Right cardiac atrium (tissue), 5 donors: ENCODE results near the gene GTF3C4. TPM values are rescaled to one million over a fixed set of nuclear protein-coding genes. Genes with fewer than 3 reads are reported as not detected.
"Not testable (repeated sequence)": the region's sequence is repeated elsewhere in the genome, so short reads cannot be mapped to it uniquely, and the experiment has no call there.

ENCODE experiments used
- ATAC-seq, 2 donors: fragments of 200-7000 bp; cut with Tn5 transposase; one replicate each; pipeline versions ENCODE4 v1.8.0 to v1.9.1; 2020; ENCODE audit warnings: moderate library complexity in 2 of 2, mild to moderate bottlenecking in 1 of 2
- DNase-seq, 3 donors: peaks; one replicate each; pipeline ENCODE4 v3.0.0-alpha.2; 2020
- H3K27ac ChIP-seq: one replicate; pipeline ENCODE4 v1.5.1; 2013; ENCODE audit warnings: mild to moderate bottlenecking, low read length, control low read depth, moderate library complexity
- H3K27me3 ChIP-seq: one replicate; pipeline ENCODE4 v1.6.1; 2013; ENCODE audit not compliant: control insufficient read depth, insufficient read depth
- H3K4me1 ChIP-seq: one replicate; pipeline ENCODE4 v1.6.1; 2013; ENCODE audit warnings: low read length; ENCODE audit not compliant: control insufficient read depth, insufficient read depth
- H3K4me3 ChIP-seq: one replicate; pipeline ENCODE4 v1.5.1; 2013; ENCODE audit warnings: low read length, control low read depth
- H3K9me3 ChIP-seq: one replicate; pipeline ENCODE4 v1.6.1; 2013; ENCODE audit warnings: low read length; ENCODE audit not compliant: control insufficient read depth
- WGBS: extraction: QIAGEN DNeasy Blood & Tissue Kit; methylation state at CpG from one replicate; pipeline ENCODE4 v1.1.7; 2013; 5-methylcytosine and 5-hydroxymethylcytosine counted together
- intact Hi-C, 4 donors: fragments of 100-400 bp; cut with DNase I; formaldehyde crosslinking; loops; one replicate each; pipeline versions ENCODE4 v1.11.0 to v1.14.0; 2022 to 2023
- polyA plus RNA-seq: library from polyadenylated mRNA; stranded (reverse); fragments of 200-250 nt; gene quantifications from one replicate; pipeline ENCODE4 v1.2.3, GENCODE V29; 2013
- total RNA-seq, 4 donors: library from RNA; stranded (reverse); fragmentation: NEBNext Ultra II Directional; extraction: Animal tissue kit (Norgen Biotek cat#: 25700); gene quantifications; one replicate each; pipeline ENCODE4 v1.2.1, GENCODE V29; 2021
- donor health status: healthy with polysubstance abuse.
- donor health status: DM: no; HTN: yes; CAD: no.
- donor health status: DM: no; HTN: no; CAD: no.
- donor health status: DM: no; HTN: yes; CAD: no; lungs with severe emphysema.
- donor health status: DM: yes; HTN: yes; CAD: no.

GTF3C4 gene
- total and polyA plus RNA-seq, 5 donors, result 2.6 to 9.7 (median 9.4) TPM

- ATAC-seq, result no peak
- intact Hi-C loops, result no loop called here
- WGBS, result 69% methylated on average over 13 of the region's 13 CpGs
- no peaks in the 10 kb centered on the region for H3K4me1 ChIP-seq
- no peaks in the 10 kb centered on the region for H3K27me3 ChIP-seq
- H3K27ac ChIP-seq, result no peak overlapping the region
- H3K9me3 ChIP-seq, result no peaks in the 10 kb centered on the region
- DNase-seq, result no peak
- H3K4me3 ChIP-seq, result no peak overlapping the region
These were observed 47.2 kb downstream of the GTF3C4 start for GRCh38 chr9:132717326-132717945.

- H3K9me3 ChIP-seq, DNase-seq, H3K27ac ChIP-seq, ATAC-seq, H3K4me3 ChIP-seq, H3K4me1 ChIP-seq, H3K27me3 ChIP-seq, intact Hi-C loops: not testable (repeated sequence)
- 74% methylated on average over 8 of the region's 8 CpGs for WGBS
These were observed 48.2 kb downstream of the GTF3C4 start for GRCh38 chr9:132718381-132718928.

DNA sequence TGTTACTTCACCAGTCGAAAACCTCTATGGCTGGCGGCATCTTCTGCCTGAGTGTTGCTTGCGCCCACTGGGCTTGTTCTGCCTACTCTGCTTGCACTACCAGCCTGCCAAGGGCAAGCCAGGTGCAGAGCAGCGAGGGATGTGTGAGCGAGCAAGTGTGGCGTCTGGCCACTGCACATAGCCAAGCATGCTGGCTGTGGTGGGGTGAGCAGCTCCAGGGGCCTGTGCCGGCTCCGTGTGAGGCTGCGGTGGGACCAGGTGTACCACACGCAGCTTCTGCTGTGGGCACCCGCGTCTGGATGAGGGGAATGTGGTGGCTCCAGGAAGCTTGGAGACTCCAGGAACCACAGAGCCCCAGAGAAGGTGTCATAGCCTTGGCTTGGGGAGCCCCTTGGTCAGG lies 51.4 kb downstream of the GTF3C4 start:
- no peaks in the 10 kb centered on the region for H3K27me3 ChIP-seq
- 92% methylated on average over 12 of the region's 12 CpGs for WGBS
- no peaks in the 10 kb centered on the region for H3K9me3 ChIP-seq
- H3K27ac ChIP-seq, result no peak overlapping the region
- intact Hi-C loops, result no loop called here
- ATAC-seq (no peak), DNase-seq (no peak)
- no peaks in the 10 kb centered on the region for H3K4me1 ChIP-seq
- no peak overlapping the region for H3K4me3 ChIP-seq

DNA sequence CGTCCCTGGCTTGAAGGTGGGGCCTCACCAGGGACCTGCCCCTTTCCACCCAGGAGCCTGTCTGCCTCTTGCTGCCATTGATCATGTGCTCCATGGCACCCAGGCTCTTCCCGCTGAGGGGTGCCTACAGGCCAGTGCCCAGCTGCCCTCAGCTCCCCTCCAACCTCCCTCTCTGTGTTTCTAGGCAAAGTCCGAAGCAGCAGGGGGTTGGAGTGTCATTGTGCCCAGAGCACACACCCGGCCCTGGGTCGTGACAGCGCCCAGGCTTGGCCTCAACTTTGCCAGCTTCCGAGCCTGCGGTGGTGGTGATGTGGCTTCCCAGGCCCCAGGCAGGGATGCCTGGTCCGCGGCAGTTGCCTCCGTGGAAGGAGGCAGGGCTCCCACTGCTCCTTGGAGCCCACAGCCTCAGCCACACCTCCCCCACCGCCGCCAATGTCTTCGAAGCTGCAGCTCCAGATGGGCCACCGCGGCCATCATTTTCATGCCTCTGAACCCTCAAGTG lies 52.4 kb downstream of the GTF3C4 start:
- WGBS, result 85% methylated on average over 16 of the region's 16 CpGs
- Histone ChIP-seq H3K27ac (no peak overlapping the region), H3K27me3 (no peaks in the 10 kb centered on the region), H3K9me3 (no peaks in the 10 kb centered on the region), H3K4me1 (no peaks in the 10 kb centered on the region), H3K4me3 (no peak overlapping the region)
- intact Hi-C loops, result no loop called here
- no peak for ATAC-seq
- DNase-seq, result no peak

GRCh38 chr9:132723809-132724208 lies 53.5 kb downstream of the GTF3C4 start:
- DNase-seq, result no peak
- Histone ChIP-seq H3K4me1 (no peaks in the 10 kb centered on the region), H3K9me3 (no peaks in the 10 kb centered on the region), H3K4me3 (no peak overlapping the region), H3K27ac (no peak overlapping the region), H3K27me3 (no peaks in the 10 kb centered on the region)
- ATAC-seq, result no peak
- intact Hi-C loops, result no loop called here
- WGBS, result 85% methylated on average over 4 of the region's 4 CpGs

- Histone ChIP-seq H3K27ac (no peak overlapping the region), H3K27me3 (no peaks in the 10 kb centered on the region), H3K4me1 (no peaks in the 10 kb centered on the region), H3K9me3 (no peaks in the 10 kb centered on the region), H3K4me3 (no peak overlapping the region)
- DNase-seq (no peak), ATAC-seq (no peak)
- intact Hi-C loops, result no loop called here
- 94% methylated on average over 13 of the region's 13 CpGs for WGBS
These were observed 55.0 kb downstream of the GTF3C4 start for GRCh38 chr9:132725306-132725705.

DNA sequence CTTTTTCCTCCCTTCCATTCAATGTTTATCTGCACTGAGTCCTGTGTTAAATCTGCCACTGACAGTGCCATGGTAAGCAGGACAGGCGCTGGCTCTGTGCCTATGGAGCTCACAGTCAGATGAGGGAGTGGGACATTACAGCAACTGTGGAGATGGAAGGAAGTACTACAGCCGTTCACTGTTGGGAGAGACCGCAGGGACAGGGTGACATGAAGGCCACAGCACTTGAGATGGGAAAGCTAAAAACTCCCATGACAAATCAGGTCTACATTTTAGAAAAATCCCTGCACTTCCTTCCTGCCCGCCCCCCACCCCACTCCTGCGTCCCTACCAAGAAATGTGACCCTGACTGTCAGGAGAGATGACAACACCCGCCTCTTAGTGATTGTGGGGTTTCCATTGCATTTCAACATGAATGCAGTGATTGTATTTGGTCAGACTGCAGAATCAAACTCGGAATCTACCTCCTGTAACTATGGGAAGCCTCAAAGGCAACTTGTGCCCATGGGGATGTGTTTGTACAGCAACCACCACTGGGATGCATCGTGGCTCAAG lies 56.4 kb downstream of the GTF3C4 start:
- Histone ChIP-seq H3K4me3 (no peak overlapping the region), H3K9me3 (no peaks in the 10 kb centered on the region), H3K4me1 (no peaks in the 10 kb centered on the region), H3K27me3 (no peaks in the 10 kb centered on the region), H3K27ac (no peak overlapping the region)
- ATAC-seq (no peak), DNase-seq (no peak)
- 68% methylated on average over 8 of the region's 8 CpGs for WGBS
- intact Hi-C loops, result no loop called here

DNA sequence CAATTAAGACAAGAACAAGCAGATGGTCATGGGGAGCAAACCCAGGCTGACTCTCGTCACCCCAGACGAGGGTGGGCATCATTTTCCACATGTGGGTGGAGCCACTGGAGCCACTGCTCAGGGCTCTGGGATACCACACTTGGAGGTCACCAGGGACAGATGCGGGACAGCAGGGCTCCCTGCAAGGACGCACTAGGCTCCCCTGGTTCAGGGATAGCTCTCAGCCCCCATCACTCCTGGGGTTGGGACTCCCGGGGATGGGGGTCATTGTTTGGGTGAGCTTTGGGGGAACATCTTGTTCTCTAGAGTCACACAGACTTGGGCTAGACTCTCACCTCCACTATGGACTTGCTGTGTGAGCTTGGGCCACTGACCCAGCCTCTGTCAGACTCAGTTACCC lies 57.8 kb downstream of the GTF3C4 start:
- intact Hi-C loops, result no loop called here
- Histone ChIP-seq H3K27me3 (no peaks in the 10 kb centered on the region), H3K9me3 (no peaks in the 10 kb centered on the region), H3K27ac (no peak overlapping the region), H3K4me1 (no peaks in the 10 kb centered on the region), H3K4me3 (no peak overlapping the region)
- DNase-seq (no peak), ATAC-seq (no peak)
- 89% methylated on average over 5 of the region's 5 CpGs for WGBS

- WGBS, result 49% methylated on average over 2 of the region's 2 CpGs
- ATAC-seq (no peak), DNase-seq (no peak)
- Histone ChIP-seq H3K9me3 (no peaks in the 10 kb centered on the region), H3K27me3 (no peaks in the 10 kb centered on the region), H3K4me3 (no peak overlapping the region), H3K27ac (no peak overlapping the region), H3K4me1 (no peaks in the 10 kb centered on the region)
- intact Hi-C loops, result no loop called here
These were observed 58.2 kb downstream of the GTF3C4 start for GRCh38 chr9:132728497-132728896.

DNA sequence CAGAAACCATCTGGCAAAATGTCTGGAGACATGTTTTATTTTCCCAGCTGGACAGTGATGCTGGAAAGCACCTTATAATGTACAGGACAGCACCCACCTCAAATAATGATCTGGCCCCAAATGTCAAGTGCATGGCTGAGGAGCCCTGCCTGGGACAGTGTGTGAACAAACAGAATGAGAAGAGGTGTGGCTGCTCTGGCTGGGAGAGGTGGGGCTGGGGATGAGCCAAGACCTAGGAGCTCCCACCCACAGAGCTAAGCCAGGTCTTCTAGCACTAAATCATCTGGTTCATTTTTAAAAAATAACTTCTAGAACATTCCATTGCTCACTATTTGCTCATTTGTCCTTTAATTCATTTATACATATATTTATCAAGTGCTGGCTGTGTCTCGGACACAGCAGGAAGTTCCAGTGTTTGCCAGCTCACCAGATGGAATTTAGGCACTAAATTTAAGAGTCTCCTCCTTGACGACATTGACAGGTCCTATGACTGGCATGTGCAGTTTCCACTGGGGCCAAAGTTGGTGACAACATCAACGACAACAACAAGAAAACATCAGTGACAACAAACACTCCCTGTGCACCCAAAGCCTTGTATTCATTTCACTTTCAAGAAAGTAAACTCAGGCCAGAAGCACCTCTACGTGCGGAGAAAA lies 59.1 kb downstream of the GTF3C4 start:
- no peaks in the 10 kb centered on the region for H3K9me3 ChIP-seq
- DNase-seq (no peak), ATAC-seq (no peak)
- intact Hi-C loops, result no loop called here
- H3K27ac ChIP-seq, result no peak overlapping the region
- no peaks in the 10 kb centered on the region for H3K4me1 ChIP-seq
- no peaks in the 10 kb centered on the region for H3K27me3 ChIP-seq
- WGBS, result 59% methylated on average over 5 of the region's 5 CpGs
- H3K4me3 ChIP-seq, result no peak overlapping the region
